GM20431 (cell line): ENCODE measurements around the gene NDUFAF4.
"Not testable (repeated sequence)": the region's sequence is repeated elsewhere in the genome, so short reads cannot be mapped to it uniquely, and the experiment has no call there.

Source experiments
- in situ Hi-C: fragments of 300-500 bp; cut with MseI, MboI; formaldehyde crosslinking; loops from one replicate; pipeline ENCODE4 v1.15.0; 2020; ENCODE audit warnings: low sequenced_read_pairs; ENCODE audit not compliant: unreplicated experiment

Gene NDUFAF4

GRCh38 chr6:96900873-96901272 is 3.2 kb upstream of the NDUFAF4 start:
- in situ Hi-C loops: loop anchor here (25.0 kb wide), 1 partner anchor 264 kb away; no protein-coding TSS in a partner anchor

GRCh38 chr6:96899451-96899998 is 1.8 kb upstream of the NDUFAF4 start:
- in situ Hi-C loops: no loop called here

- in situ Hi-C loops: no loop called here
Measured at GRCh38 chr6:96899019-96899418, 1.3 kb upstream of the NDUFAF4 start.

GRCh38 chr6:96898241-96898851 is 655 bp upstream of the NDUFAF4 start:
- in situ Hi-C loops: no loop called here

- in situ Hi-C loops: no loop called here
Measured at GRCh38 chr6:96889146-96889545, 8.5 kb downstream of the NDUFAF4 start.

GRCh38 chr6:96888745-96889144 is 8.9 kb downstream of the NDUFAF4 start:
- in situ Hi-C loops: no loop called here

GRCh38 chr6:96886519-96886918 is 11.2 kb downstream of the NDUFAF4 start:
- in situ Hi-C loops: no loop called here

- in situ Hi-C loops: not testable (repeated sequence)
Measured at GRCh38 chr6:96885187-96885631, 12.5 kb downstream of the NDUFAF4 start.

GRCh38 chr6:96878143-96878542 is 19.5 kb downstream of the NDUFAF4 start:
- in situ Hi-C loops: no loop called here

GRCh38 chr6:96876886-96877545 is 20.7 kb downstream of the NDUFAF4 start:
- in situ Hi-C loops: no loop called here

- in situ Hi-C loops: no loop called here
Measured at GRCh38 chr6:96872976-96873375, 24.7 kb downstream of the NDUFAF4 start.

GRCh38 chr6:96865055-96865405 is 32.7 kb downstream of the NDUFAF4 start:
- in situ Hi-C loops: no loop called here

GRCh38 chr6:96864216-96865054 is 33.3 kb downstream of the NDUFAF4 start:
- in situ Hi-C loops: no loop called here

- in situ Hi-C loops: no loop called here
Measured at GRCh38 chr6:96862560-96862959, 35.1 kb downstream of the NDUFAF4 start.

GRCh38 chr6:96861588-96861987 is 36.1 kb downstream of the NDUFAF4 start:
- in situ Hi-C loops: no loop called here

GRCh38 chr6:96856856-96857255 is 40.8 kb downstream of the NDUFAF4 start:
- in situ Hi-C loops: no loop called here

GRCh38 chr6:96853083-96853482 is 44.6 kb downstream of the NDUFAF4 start:
- in situ Hi-C loops: no loop called here

GRCh38 chr6:96852605-96853004 is 45.1 kb downstream of the NDUFAF4 start:
- in situ Hi-C loops: no loop called here

GRCh38 chr6:96851858-96852257 is 45.8 kb downstream of the NDUFAF4 start:
- in situ Hi-C loops: no loop called here

GRCh38 chr6:96849615-96850014 is 48.1 kb downstream of the NDUFAF4 start:
- in situ Hi-C loops: no loop called here

GRCh38 chr6:96844530-96844929 is 53.2 kb downstream of the NDUFAF4 start:
- in situ Hi-C loops: no loop called here
